Endothelial cell (in vitro differentiated cells): Measurements from ENCODE around the gene GALNT17. TPM values are rescaled to one million over a fixed set of nuclear protein-coding genes. Genes with fewer than 3 reads are reported as not detected.
A peak's percentile ranks its signal among the peaks of the same experiment; 100 is the strongest.
"Not testable (repeated sequence)": the region's sequence is repeated elsewhere in the genome, so short reads cannot be mapped to it uniquely, and the experiment has no call there.

Experiments used
- DNase-seq: peaks from one replicate; pipeline ENCODE4 v3.0.0; 2021; ENCODE audit warnings: low spot score
- H3K27ac Mint-ChIP-seq: one replicate; pipeline ENCODE4 v1.8.0; 2021; ENCODE audit warnings: mixed read lengths, inconsistent platforms; ENCODE audit not compliant: unreplicated experiment
- H3K27me3 Mint-ChIP-seq: one replicate; pipeline ENCODE4 v1.8.0; 2021; ENCODE audit warnings: mild to moderate bottlenecking, moderate library complexity, mixed read lengths, inconsistent platforms; ENCODE audit not compliant: unreplicated experiment
- H3K36me3 Mint-ChIP-seq: one replicate; pipeline ENCODE4 v1.8.0; 2021; ENCODE audit warnings: mild to moderate bottlenecking, low read depth, mixed read lengths, inconsistent platforms; ENCODE audit not compliant: unreplicated experiment
- H3K4me1 Mint-ChIP-seq: one replicate; pipeline ENCODE4 v1.8.0; 2021; ENCODE audit warnings: mild to moderate bottlenecking, mixed read lengths, inconsistent platforms; ENCODE audit not compliant: unreplicated experiment
- H3K4me3 Mint-ChIP-seq: one replicate; pipeline ENCODE4 v1.8.0; 2021; ENCODE audit warnings: mild to moderate bottlenecking, mixed read lengths, inconsistent platforms; ENCODE audit not compliant: unreplicated experiment
- H3K9me3 Mint-ChIP-seq: one replicate; pipeline ENCODE4 v1.8.0; 2021; ENCODE audit warnings: mixed read lengths, inconsistent platforms; ENCODE audit not compliant: unreplicated experiment
- total RNA-seq: library from RNA; stranded (reverse); fragmentation: NEBNext Ultra II Directional; extraction: Animal tissue kit (Norgen Biotek cat#: 25700); gene quantifications from one replicate; pipeline ENCODE4 v1.2.1, GENCODE V29; 2021; ENCODE audit not compliant: unreplicated experiment
- TF ChIP-seq, protein P1 (sequence below): fragments of 200-600 bp; sonication (generic); IDR thresholded peaks from one replicate; pipeline ENCODE4 v1.5.0; 2021; ENCODE audit warnings: antibody characterized with exemption; ENCODE audit not compliant: unreplicated experiment

The GALNT17 gene
- total RNA-seq, 1 donor from 2014 or later, result 0.38 TPM

DNA sequence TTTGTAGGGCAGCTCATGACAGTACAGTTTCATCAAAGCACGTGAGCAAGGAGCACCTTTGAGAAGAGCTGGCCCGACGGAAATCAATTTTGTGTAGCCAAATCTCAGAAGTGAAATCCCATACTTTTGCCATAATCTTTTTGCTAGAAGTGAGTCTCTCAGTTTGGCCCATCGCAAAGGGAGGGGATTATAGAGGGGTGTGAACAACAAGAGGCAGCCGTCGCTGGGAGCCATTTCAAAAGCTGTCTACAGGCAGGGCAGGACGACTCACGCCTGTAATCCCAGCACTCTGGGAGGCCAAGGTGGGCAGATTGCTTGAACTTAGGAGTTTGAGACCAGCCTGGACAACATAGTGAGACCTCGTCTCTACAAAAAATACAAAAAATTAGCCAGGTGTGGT is 599.8 kb downstream of the GALNT17 start:
- TF ChIP-seq, protein P1, sequence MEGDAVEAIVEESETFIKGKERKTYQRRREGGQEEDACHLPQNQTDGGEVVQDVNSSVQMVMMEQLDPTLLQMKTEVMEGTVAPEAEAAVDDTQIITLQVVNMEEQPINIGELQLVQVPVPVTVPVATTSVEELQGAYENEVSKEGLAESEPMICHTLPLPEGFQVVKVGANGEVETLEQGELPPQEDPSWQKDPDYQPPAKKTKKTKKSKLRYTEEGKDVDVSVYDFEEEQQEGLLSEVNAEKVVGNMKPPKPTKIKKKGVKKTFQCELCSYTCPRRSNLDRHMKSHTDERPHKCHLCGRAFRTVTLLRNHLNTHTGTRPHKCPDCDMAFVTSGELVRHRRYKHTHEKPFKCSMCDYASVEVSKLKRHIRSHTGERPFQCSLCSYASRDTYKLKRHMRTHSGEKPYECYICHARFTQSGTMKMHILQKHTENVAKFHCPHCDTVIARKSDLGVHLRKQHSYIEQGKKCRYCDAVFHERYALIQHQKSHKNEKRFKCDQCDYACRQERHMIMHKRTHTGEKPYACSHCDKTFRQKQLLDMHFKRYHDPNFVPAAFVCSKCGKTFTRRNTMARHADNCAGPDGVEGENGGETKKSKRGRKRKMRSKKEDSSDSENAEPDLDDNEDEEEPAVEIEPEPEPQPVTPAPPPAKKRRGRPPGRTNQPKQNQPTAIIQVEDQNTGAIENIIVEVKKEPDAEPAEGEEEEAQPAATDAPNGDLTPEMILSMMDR, result no peak
- no peaks in the 10 kb centered on the region for H3K36me3 Mint-ChIP-seq
- no peak overlapping the region for H3K4me3 Mint-ChIP-seq
- H3K27me3 Mint-ChIP-seq, result peaks cover 3% of the 10 kb centered on the region
- H3K27ac Mint-ChIP-seq, result no peak overlapping the region
- H3K4me1 Mint-ChIP-seq, result no peaks in the 10 kb centered on the region
- no peak for DNase-seq
- H3K9me3 Mint-ChIP-seq, result no peaks in the 10 kb centered on the region

DNA sequence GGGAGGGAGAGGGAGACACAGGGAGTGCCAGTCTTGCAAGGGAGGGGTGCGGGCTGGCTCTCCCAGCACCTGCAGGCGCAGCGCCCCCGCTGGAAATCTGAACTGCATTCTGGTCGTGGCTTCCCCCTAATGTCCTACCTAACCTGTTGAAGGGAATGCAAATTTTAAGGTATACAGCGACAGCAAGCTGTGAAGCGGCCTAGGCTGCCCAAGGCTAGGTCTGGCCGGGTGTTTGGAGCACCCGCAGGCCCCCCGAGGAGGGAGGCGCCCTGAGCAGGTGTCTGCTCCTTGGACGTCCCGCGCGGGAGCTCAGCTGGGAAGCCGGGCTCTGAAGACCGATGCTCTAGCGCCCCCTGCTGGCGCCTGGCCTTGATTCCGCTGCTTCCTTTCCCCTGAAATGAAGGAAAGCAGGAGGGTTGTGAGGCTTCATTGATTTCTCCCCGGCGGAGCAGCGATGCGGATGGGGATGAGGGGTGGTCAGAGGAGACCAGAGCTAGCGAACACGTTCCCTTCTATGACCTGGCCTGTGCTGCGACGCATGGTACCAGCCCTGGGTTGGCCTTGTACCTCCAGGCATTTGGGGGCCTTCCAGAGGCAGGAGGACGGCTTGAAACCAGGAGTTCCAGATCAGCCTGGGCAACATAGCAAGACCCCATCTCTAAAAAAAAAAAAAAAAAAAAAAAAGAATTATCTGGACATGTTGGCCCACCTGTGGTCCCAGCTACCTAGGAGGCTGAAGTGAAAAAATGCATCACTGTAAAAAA is 601.3 kb downstream of the GALNT17 start:
- TF ChIP-seq, protein P1, result peak; percentile 92
- no peak overlapping the region for H3K4me3 Mint-ChIP-seq
- peaks cover 1% of the 10 kb centered on the region for H3K27me3 Mint-ChIP-seq
- H3K27ac Mint-ChIP-seq, result no peak overlapping the region
- no peaks in the 10 kb centered on the region for H3K36me3 Mint-ChIP-seq
- no peaks in the 10 kb centered on the region for H3K4me1 Mint-ChIP-seq
- H3K9me3 Mint-ChIP-seq, result no peaks in the 10 kb centered on the region
- peak; percentile 88 for DNase-seq

DNA sequence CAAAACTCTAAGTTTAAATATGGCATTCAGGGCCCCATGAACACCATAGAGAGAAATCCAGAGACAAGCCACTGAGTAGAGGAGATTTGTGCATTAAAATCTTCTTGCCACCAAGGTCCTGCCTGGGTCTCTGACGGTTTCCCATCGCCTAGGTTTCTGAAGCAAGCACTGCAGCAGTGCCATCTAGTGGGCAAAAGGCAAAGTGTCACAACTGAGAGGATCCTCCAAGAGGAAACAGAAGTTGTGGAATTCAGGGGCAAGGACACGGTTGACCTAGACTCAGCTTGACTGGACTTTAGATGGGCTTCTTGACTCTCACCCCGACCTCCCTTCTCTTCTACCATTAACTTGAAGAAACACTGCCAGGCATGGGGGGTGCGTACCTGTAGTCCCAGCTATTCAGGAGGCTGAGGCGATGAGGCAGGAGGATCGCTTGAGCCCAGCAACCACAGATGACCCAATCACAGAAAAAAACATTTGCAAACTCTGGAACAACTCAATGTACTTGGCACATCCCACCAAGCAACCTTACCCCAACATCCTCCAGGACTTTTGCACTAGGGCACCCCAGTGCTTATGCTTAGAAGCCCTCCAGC is 604.1 kb downstream of the GALNT17 start:
- H3K27me3 Mint-ChIP-seq, result peaks cover 2% of the 10 kb centered on the region
- no peak overlapping the region for H3K27ac Mint-ChIP-seq
- peak; percentile 71 for DNase-seq
- H3K4me3 Mint-ChIP-seq, result no peak overlapping the region
- H3K9me3 Mint-ChIP-seq, result no peaks in the 10 kb centered on the region
- TF ChIP-seq, protein P1, result peak; percentile 82
- no peaks in the 10 kb centered on the region for H3K4me1 Mint-ChIP-seq
- H3K36me3 Mint-ChIP-seq, result no peaks in the 10 kb centered on the region

DNA sequence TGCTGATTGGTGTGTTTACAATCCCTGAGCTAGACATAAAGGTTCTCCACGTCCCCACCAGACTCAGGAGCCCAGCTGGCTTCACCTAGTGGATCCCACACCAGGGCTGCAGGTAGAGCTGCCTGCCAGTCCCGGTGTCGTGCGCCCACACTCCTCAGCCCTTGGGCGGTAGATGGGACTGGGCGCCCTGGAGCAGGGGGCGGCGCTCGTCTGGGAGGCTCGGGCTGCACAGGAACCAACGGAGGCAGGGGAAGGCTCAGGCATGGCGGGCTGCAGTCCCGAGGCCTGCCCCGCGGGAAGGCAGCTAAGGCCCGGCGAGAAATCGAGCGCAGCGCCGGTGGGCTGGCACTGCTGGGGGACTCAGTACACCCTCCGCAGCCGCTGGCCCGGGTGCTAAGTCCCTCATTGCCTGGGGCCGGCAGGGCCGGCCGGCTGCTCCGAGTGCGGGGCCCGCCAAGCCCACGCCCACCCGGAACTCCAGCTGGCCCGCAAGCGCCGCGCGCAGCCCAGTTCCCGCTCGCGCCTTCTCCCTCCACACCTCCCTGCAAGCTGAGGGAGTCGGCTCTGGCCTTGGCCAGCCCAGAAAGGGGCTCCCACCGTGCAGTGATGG is 606.1 kb downstream of the GALNT17 start:
- not testable (repeated sequence) for DNase-seq, H3K27ac Mint-ChIP-seq, H3K27me3 Mint-ChIP-seq, H3K4me1 Mint-ChIP-seq, H3K9me3 Mint-ChIP-seq, H3K36me3 Mint-ChIP-seq, H3K4me3 Mint-ChIP-seq

DNA sequence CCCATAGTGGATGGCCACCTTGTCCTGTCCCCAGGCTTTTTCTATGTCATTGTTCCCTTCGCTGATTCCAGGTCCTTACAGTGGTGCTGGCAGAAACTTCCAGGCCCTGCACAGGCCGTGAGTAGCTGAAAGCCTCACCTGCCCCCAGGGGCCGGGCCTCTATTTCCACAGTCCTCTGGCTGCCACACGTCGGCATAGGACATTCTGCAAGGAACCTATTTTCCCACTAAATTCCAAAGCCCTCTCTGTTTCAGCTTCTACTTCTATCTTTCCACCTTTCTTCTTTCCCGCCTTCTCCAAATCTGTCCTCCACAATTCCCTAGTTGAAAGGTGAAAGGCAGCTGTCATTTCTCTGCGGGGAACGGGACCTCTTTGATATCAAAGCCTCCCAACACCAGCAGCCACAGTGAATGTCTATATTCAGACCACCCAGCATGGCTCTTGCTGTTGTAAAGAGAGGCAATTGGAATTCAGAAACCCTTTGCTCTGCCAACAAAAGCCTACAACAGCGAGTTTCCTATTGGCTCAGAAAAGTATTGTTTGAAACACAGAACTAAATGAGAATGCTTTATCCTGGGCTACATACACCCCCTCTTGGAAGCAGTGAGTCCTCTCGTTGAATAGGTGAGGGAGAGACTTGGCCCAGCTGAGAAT is 607.7 kb downstream of the GALNT17 start:
- Mint-ChIP-seq H3K27me3 (peaks cover 2% of the 10 kb centered on the region), H3K36me3 (no peaks in the 10 kb centered on the region), H3K9me3 (no peaks in the 10 kb centered on the region), H3K4me1 (no peaks in the 10 kb centered on the region), H3K27ac (no peak overlapping the region), H3K4me3 (no peak overlapping the region)
- TF ChIP-seq, protein P1, result no peak
- no peak for DNase-seq
